Cardiac fibroblast (primary cell): ENCODE measurements around the gene C2CD2.

Source experiments
- DNase-seq, 2 donors: peaks; one replicate each; pipeline versions ENCODE4 v3.0.0 to v3.0.0-alpha.2; 2010; ENCODE audit warnings: low read depth in 2 of 2
- H3K4me3 ChIP-seq, 2 donors: replicated peaks in 1 of 2; 1 replicate in 1 of 2; 2 replicates in 1 of 2; pipeline ENCODE4 v1.5.1; 2011; ENCODE audit warnings: low read depth in 2 of 2, low read length in 2 of 2, mild to moderate bottlenecking in 2 of 2, moderate library complexity in 1 of 2
- TF ChIP-seq, protein P1 (sequence below): IDR thresholded peaks from one replicate; pipeline ENCODE4 v1.5.1; 2011; ENCODE audit warnings: low read depth, mild to moderate bottlenecking, low read length, inconsistent platforms

Gene C2CD2

DNA sequence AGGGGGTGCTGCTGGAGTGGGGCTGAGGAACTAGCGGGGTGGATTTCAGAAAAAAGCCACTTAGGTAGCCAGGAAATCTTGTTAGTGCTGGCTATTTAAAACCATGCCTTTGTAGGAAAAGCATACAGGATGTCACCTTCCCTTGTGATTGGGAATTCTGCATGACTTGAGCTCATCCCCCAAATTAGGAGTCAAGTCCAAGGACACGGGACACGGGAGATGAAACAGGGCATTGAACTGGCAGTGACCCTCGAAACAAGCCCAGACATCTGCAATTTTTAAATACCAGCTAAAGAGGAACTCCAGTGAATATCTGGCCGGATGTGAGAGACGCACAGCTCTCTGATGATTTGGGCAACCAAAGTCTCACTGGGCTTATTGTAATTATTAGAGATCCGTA, 32.8 kb downstream of the C2CD2 start:
- TF ChIP-seq, protein P1, sequence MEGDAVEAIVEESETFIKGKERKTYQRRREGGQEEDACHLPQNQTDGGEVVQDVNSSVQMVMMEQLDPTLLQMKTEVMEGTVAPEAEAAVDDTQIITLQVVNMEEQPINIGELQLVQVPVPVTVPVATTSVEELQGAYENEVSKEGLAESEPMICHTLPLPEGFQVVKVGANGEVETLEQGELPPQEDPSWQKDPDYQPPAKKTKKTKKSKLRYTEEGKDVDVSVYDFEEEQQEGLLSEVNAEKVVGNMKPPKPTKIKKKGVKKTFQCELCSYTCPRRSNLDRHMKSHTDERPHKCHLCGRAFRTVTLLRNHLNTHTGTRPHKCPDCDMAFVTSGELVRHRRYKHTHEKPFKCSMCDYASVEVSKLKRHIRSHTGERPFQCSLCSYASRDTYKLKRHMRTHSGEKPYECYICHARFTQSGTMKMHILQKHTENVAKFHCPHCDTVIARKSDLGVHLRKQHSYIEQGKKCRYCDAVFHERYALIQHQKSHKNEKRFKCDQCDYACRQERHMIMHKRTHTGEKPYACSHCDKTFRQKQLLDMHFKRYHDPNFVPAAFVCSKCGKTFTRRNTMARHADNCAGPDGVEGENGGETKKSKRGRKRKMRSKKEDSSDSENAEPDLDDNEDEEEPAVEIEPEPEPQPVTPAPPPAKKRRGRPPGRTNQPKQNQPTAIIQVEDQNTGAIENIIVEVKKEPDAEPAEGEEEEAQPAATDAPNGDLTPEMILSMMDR = no peak
- DNase-seq = no peak
- H3K4me3 ChIP-seq = no peak overlapping the region

DNA sequence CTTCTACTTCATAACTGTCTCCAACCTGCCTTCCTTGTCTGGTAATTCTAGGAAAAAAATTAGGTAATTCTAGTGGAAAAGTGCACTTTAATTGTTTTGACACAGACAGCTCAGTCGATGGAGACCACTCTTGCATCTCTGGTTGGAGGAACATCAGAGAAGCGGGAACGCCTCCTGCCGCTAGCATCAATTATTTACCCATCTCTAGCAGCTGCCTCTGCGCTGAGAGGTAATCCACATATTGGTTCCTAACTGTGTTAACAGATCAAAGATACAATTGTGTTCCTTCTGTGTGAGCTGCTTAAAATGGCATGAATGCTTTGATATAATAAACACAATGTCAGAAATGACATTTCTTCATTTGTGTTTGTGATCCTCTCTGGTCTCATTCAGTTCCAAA, 33.3 kb downstream of the C2CD2 start:
- H3K4me3 ChIP-seq = no peak overlapping the region
- DNase-seq = no peak
- TF ChIP-seq, protein P1 = no peak

DNA sequence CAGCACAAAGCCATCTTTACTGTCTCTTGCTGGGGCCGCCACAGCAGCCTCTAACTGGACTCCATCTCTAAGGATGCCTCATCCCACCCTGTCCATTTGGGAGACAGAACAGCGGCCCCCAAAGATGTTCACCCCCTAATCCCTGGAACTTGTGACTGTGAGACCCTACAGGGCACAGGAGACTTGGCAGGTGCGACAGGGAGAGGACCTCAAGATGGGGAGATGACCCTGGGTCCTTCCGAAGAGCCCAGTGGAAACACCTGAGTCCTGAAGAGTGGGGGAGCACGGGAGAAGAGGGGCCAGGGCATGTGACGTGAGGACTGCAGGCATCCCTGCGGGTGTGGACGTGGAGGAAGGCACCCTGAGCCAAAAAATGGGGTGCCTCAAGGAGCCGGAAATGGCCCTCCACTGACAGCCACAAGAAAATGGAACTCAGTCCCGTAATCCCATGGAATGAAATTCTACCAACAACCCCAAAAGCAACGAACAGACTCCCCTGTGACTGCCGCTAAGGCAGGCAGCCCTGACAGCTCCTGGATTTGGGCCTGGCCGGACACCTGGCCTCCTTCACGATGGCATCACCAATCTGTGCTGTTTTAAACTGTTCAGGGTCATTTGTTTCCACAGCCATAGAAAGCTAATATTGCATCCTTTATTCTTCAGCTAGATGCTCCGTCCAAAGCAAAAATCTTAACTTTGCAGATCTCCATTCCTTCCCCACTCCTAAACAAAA, 34.0 kb downstream of the C2CD2 start:
- TF ChIP-seq, protein P1 = no peak
- no peak overlapping the region for H3K4me3 ChIP-seq

DNA sequence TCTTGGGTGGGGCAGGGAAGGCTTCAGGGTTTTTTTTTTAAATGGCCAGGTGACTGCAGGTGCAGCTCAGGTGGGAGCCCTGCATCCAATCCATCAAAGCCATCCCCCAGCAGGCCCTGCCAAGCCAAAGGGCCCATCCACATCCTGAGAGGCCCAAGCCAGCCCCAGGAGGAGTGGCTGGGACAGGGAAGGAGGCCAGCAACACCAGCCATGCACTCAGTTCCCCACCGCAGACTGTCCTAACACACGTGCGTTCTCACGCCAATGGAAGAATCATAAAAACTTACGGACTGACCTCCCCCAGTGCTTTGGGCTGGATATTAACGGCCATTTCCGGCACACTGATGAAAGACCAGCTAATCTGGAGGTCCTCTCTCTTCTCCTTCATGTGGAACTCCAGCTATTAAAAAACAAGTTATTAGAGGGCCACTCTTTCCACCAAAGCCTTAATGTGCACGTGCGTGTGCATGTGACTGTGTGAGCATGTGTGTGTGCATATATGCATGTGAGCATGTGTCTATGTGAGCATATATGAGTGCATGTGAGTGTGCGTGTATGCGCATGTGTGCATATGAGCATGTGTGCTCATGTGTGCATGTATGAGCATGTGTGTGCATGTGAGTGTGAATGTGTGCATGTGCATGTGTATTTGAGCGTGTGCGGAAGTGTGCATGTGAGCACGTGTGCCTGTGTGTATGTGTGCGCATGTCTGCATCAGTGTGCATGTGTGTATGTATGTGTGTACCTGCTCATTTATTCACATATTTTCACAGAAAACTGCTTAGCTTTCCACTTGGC, 35.1 kb downstream of the C2CD2 start:
- H3K4me3 ChIP-seq = no peak overlapping the region
- TF ChIP-seq, protein P1 = no peak
- no peak for DNase-seq

More for the DNA sequence above, 34.0 kb downstream of the C2CD2 start:
- no peak for DNase-seq

DNA sequence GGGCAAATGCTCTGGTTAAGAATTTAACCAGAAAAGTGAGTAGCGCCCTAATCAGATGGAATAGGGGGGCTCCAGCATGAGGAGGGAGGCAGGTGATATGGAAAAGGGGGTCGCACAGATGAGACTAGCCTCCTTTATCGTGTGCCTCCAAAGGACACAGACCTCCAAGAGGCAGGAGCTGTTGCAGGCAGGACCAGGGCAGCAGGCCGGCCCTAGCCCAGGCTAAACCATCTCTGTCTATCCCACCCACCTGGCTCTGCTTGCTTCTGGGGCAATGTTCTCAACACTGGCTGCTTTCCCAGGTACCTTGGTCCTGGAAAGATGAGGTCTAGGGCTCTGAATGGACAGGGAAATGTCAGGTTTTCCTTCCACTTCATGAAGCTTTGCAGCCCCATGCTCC, 36.3 kb downstream of the C2CD2 start:
- no peak overlapping the region for H3K4me3 ChIP-seq
- TF ChIP-seq, protein P1 = no peak
- DNase-seq = no peak

DNA sequence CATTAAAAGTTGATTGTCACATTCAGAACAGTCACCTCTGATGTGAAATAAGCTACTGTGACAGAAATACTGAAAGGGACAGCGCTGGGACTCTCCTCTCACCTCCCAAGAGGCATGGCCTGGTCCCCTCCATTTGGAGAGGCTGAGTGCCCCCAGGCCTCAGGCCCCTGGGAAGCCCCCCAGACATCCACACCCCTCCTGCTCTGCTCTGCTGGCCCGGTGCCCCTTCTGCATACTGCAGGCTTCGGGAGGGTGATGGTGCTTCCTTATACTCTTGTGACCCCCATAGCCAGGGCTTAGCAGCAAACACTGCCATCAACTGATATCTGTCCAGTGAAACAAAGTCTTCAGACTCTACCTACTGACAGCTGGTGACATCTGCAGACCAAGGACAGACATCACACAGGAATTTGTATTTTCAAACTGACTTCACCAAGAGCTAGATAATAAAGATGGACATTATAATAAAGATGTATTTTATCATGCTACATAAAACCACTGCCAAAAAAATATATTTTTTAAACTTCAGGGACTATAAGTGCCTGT, 36.9 kb downstream of the C2CD2 start:
- TF ChIP-seq, protein P1 = no peak
- no peak overlapping the region for H3K4me3 ChIP-seq
- no peak for DNase-seq
